ENCODE data around the gene CIT.

The CIT gene

DNA sequence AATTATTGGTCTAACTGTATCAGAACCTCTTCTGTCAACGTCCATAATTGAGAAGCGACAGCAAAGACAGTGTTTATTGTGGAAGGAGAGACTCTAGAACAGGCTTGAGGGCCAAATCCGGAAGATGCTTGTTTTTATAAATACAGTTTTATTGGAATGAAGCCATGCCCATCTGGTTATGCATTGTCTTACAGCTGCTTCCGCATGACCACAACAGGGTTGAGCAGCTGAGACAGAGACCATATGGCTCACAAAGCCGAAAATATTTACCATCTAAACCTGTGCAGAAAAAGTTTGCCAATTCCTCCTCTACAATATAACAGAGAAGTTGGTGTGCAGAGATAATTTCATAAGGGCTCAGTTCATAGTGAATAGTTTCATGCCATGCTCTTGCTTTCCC lies 184.7 kb downstream of the CIT start:
- peak; percentile 81 for DNase-seq

DNA sequence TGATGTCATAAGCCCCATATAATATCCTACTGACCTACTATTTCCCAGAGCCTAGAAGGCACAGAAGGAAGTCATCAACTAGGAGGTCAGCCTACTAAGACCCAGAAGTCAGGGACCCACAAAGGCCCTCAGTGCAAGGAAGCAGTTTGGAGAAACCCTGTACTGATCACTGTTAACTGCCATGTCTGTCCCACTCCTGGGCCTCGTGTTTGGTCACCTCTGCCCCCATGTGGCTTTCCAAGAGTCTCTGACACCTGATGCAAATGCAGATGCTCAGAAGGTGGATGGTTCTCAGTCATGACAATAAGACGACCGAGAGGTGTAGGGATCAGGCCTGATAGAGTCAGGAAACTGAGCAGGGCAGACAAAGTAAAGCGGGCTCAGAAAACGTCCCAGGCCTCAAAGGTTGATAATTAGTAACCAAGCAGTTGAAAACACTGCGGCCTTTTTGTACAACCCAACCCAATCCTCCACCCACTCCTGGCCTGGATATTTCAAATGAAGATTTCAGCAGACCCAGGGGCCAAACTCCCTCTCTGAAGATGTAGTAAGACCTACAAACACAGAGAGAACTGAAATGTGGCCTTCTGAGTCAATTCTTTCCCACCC lies 185.8 kb downstream of the CIT start:
- DNase-seq: no peak

DNA sequence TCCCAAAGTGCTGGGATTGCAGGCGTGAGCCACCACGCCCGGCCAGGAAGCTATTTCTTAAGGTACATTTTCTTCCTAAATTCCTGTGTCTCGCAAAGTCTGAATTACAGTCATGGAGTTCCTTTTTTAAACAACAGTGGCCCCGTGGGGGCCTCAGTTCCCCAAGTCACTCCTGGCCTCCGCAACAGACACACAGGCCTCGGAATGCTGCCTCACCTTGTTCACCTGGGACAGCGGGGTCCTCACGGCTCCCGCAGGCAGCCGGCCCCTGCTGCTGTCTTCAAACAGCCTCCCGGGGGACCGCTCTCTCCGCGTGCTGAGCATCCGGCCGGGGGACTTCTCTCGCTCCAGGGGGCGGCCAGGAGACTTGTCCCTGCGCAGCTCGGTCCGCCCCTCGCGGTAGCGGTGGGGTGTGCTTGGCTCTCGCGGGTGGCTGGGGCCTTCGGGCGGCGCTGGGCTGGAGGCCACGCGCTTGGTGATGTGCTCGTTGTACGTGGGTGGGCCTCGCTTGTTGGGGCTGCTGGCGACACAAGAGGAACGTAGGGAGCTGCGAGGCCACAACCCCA lies 187.1 kb downstream of the CIT start:
- DNase-seq: no peak

DNA sequence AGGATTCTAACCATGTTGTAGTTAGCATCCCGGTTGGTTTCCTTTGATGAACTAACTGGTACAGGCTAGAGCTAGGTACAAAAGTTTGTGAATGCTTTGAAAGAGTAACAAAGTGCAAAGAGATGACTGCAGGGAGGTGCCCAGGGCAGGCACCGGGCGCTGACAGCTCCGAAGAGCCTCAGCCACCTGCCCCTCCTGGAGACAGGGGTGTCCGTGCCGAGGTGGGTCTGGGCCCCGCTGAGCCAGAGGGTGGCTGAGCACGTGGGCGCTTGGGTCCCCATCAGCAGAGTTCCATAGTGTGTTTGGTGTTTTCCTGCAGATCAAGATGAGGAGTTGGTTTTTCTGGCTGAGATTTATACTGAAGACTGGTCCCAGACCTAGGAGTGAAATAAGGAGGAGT lies 189.2 kb downstream of the CIT start:
- no peak for DNase-seq

DNA sequence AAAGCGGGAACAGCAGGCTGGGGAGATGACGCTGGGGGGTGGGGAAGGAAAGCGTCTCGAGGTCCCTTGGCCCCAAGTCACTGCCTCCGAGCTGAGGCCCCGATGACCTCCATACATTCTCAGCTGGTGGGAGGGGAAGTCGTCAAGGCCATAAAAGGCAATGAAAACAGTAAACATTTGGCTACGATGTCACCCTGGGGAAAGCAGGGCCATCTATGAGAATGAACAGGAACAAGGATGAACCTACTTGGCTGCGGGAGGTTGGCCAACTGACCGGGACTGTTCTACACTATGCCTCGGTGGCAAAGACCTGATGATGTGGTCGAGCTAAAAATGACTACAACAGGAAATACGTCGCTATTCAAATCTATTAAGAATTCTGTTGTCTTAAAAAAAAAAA lies 189.7 kb downstream of the CIT start:
- no peak for DNase-seq

DNA sequence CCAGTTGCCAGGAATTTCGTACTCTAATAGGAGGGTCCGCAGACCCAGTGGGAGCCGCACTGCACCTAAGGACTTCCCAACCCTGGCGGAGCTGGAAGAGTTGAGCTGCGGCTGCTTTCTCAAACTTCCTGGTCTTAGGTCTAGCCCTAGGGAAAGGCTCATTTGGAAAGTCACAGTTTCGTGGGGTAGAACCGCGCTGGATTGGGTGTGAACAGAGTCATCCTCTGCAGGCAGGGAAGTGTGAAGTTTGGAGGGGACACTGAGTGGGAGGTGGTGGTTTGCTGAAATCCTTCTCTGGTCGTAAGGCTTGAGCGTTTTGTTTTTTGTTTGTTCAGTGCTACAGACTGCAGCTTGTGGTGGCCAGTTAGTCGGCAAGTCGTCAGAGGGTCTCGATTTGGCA lies 190.3 kb downstream of the CIT start:
- DNase-seq: no peak

DNA sequence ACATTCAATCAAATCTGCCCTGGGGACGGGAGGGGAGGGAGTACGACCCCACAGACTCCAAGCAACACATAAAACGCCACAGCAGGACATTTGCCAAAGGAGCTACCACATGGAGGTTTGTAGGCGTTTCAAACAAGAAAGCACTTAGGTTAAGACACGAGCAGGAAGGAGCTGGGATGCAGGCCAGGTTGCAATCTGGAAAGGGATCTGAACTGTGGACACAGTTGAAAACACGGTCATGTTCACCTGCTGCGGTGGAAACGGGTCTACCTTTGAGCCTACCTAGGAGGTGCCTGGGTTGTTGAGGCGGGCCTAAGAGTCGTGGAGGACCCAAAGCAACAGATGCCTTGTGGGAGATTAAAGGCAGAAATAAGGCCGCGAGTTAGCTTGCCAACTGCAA lies 190.8 kb downstream of the CIT start:
- peak; percentile 81 for DNase-seq

DNA sequence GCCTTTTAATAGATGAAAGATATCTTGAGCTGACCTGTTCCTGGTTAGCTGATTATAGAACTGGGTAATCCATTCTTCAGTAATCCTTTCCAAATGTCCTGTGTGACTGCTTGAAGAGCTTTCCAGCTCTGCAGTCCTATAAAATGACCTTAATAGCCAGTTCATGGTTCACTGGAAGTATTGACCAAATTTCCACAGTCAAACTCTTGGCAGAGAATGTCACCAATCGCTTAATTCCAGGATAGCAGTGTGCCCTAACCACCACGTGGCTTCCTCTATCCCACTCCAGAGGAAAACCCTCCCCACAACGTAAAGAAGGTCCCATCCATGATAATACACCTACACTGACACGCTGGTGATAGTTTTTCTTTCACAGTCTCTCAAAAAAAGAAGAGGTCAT lies 191.7 kb downstream of the CIT start:
- no peak for DNase-seq

DNA sequence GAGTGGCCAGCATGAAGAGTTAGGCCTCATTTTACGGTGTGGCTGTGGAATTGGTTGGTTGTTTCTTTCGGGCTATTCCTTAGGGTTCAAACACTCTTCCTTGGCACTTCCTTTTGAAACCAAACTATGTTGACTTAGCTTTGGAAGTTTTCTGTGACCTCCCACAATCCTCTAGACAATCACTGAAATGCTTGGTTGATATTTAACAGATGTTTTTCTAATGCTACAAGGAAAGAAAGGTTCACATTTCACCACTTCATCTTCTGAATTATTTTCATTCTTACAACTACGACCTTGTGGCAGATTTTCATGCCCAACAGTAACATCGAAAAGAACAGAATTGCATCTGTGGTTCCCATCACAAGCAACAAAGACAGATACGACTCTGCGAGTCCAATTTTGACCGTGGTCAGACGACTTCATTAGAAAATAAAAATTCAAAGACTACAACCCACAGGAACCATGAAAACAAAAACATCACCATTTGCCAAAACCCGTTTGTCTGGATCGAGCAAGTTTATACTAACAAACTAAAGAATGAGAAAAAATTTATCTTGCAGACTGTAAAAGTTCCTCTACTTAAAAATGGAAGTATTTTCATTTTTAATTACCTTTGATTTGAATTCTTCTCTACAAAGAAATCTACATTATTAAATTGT lies 192.3 kb downstream of the CIT start:
- no peak for DNase-seq

DNA sequence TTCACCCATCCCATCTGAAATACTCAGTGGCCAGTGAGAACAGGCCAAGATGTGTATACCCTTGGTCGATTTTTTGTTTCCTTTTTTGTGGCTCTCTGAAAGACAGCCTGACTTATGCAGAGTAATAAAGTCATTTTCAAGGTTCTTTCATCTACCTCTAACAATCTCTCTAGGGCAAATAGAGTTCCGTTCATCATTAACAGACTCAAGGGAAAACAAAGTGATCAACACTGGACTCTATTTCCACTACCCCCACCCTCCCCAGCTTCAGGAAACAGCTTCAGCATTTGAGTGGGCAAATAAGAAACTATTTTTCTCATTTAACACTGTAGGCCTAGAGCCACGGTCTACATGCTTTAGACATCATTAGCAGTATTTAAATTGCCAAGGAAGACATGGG lies 193.3 kb downstream of the CIT start:
- no peak for DNase-seq

DNA sequence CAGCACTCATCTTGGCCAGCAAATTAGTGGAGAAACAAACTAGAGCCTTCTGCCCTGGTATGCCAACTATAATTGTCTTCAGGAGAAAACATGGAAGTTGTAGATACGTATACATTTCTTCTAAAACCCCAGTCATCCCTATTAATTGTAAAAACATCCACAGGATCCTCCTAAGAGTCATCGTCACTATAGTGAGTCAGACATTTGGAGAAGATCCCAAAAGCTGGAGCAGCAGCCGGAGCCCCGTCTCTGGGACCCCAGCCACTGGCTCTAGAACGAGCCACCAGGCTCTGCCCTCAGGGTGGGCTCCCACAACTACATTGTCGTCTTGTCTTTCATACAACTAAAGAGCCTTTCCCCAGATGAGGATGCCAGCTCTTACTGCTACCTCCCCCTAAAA lies 193.7 kb downstream of the CIT start:
- DNase-seq: no peak

DNA sequence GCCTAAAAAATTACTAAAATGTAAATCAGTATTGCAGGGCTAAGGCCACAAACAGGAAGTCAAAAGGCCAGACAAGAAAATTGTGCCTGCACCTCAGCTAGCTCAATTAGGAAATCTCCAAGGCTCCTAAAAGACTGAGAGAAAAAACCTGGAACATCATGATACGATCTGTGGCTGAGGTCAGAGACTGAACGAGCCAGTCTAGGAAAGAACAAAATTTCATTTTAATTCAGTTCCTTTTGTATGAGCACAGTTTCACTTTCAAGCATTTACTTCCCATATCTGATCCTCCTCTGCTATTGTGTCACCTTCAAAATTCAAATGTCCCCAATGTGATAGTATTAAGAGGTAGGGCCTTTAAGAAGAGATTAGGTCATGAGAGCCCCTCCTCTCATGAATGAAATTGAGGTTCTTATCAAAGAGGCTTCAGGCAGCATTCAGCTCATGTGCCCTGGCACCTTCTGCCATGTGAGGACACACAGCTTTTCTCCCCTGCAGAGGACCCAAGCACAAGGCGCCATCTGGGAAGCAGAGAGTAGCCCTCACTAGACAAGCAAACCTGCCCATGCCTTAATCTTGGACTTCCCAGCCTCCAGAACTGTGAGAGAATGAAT lies 194.4 kb downstream of the CIT start:
- no peak for DNase-seq

DNA sequence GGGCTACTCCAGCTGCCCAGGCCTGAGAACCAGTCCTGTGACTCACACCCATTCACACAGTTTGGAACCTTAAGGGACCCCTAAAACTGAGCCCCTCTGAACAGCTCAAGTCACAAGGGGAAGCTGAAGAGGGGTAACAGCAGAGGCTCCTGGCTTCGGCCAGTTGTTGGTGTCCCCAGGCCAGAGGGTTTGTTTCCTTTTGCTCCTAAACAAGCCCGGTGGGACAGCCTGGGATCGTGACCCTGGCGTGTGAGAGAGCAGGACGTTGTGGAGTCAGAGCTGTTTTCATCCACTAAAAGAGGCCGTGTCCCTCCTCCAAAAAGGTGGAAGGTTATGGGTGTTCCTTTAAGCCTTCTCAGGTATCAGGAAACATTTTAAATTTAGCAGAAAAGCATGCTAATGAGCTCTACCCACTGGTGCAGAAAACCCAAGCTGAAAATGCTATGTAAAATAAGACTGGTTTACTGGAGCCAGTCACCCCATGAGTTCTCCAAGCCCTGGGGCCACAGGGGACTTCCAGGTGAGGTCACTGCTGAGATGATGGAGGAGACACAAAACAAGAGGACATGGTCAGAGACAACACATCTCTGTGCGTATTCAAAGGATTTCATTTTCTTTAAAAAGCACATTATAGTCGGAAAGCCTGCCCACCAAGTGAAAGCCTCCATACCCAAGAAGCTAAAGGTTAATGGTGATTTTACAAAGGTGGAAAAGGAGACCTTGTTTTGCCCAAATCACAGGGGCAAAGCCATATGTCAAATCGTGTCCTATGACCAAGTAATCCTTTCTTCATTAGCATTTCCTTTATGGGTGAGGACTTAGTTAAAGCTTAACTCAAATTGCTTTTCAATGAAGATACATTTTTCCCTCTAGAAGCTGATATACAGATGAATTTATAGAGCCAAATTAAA lies 195.1 kb downstream of the CIT start:
- DNase-seq: no peak

DNA sequence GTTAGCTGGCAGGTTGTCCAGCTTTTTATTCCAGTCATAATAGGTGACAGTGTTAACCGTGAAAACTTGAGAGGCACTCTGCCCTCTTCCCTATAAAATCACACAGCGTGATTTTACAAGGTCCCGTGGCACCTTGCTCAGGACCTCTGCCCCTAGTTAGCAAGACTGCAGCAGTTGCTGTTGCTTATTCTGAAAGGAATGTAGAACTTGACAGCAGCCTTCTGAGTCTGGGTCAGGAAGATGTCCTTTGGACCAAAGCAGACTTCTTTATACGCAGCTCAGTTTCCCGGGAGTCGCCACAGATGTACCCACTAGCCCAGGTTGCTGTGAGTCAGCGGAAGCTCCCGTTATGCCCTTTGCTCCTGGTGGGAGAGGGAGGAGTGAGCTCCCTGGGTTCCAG lies 196.0 kb downstream of the CIT start:
- no peak for DNase-seq

DNA sequence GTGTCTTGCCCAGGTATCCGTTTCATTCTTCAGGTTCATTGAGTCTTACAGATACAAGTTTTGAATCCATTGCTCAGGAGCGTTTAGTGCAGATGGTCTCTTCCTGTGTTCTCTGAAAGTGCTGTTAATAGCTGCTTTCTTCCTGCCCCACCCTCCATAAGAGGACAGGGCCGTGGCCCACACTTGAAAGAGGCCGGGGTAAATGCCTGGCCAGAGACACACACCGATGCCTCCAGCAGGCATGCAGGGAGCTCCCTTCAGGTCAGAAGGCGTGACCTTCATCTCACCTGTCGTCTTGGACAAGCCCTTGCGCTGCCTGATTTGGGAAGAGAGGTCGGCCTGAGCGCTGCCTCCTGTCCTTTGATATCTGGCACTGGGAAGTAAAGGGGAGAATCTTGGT lies 197.6 kb downstream of the CIT start:
- peak; percentile 88 for DNase-seq

DNA sequence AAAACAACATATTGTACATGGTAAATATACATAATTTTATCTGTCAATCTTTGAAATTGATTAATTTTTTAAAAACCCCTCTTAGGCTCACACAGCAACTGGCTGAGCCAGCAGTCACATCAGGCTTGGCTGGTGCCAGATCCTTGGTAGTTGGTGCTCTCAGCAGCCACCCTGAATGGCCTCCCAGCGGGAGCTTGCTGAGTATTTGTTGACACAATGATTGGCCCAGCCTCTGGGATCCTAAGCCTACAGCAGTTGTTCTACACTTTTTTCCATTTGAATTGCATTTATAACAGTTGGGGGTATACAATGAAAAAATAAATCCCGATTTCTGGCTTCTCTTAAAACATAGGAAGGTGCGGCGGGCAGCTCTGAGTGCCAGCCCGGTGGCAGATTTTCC lies 198.0 kb downstream of the CIT start:
- DNase-seq: peak; percentile 98

DNA sequence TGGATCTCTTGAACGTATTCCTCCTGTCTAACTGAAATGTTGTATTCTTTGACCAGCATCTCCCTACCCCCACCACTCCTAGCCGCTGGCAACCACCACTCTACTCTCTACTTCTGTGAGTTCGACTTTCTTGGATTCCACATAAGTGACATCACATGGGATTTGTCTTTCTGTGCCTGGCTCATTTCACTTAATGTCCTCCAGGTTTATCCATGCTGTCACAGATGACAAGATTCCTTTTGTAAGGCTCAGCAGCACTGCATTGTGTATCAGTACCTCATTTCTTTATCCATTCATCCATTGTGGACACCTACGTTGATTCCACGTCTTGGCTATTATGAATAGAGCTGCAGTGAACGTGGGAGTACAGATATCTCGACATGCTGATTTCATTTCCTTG lies 198.7 kb downstream of the CIT start:
- DNase-seq: peak; percentile 77

DNA sequence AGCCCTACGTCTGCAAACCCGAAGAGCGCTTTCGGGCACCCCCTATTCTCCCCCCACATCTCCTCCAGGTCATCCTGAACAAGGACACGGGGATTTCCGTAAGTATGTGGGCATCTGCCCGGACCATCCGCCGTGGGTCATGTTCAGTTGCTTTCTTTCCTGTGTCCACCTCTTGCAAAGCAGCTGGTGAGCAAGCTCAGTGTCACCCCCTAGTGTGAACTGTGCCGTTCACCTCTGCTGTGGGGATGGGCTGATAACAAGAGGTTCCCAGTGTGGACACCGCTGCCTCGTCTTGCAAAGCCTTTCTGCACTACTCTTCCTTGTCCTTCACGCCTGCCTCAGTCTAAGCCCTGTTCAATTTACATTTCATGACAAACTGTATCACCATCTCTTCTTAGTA lies 200.5 kb downstream of the CIT start:
- no peak for DNase-seq

DNA sequence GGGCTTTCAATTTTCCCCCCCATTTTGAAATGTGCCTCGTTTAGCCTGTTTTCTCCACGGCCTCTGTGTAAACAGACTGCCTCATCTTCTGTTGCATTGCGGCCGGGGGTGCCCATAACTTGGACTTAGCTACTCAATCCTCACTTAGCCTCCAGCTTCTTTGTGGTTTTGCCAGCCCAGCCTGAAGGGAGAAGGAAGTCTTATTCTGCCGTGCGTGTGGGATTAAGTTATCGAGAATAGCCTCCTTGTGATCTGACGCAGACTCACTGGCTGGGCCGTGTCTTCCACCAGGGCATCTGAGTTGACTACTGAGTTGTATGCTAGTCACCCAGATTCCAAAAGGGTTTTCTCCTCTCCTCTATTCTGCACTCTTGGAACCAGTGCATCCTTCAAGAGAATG lies 201.1 kb downstream of the CIT start:
- no peak for DNase-seq

DNA sequence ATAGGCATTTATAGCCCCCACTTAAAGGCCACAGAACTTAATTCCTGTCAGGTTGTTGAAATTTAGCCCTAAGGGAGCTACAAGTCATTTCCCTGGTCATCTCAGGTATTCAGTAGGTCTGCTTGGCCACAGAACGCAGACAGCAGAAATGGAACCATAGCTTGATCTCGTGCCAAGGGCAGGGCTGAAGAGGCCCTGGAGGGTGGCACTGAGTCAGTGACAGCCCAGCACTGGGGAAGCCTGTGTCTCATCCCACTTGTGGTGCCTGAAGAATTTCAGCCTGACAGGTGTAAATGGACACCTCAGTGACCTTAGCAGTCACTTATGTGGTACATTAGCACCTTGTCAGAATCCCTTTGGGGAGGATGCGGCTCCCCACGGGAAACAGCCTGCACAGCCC lies 202.6 kb downstream of the CIT start:
- no peak for DNase-seq

DNA sequence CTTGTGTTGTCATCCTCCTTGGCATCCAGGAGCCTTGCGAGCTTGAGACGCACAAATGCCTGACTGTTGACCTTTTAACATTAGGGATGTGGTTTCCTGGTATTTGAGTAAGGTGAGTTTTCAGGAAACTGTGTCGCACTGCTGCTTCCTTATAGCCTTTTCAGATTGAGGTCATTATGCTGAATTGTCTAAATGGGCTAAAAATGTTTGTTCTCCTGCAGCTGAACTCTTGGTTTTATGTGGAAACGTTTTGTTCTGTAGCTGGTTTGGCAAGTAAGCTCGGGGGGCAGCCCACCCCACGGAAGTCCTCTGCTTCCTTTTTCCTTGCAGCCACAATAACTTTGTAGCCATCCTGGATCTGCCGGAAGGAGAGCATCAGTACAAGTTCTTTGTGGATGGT lies 203.5 kb downstream of the CIT start:
- no peak for DNase-seq

DNA sequence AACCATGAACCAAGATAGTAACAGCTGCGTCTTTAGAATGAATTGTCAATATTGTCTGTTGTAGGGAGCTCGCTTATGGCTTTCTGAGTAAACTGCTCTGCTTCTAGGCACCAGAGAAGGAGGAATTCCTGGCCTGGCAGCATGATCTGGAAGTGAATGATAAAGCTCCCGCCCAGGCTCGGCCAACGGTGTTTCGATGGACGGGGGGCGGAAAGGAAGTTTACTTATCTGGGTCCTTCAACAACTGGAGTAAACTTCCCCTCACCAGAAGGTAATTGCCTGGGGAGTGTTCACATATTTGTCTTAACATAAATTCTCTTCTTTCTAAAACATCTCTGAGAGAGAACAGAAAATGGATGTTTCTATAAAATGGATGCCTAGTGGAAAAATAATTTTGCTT lies 204.9 kb downstream of the CIT start:
- DNase-seq: no peak

DNA sequence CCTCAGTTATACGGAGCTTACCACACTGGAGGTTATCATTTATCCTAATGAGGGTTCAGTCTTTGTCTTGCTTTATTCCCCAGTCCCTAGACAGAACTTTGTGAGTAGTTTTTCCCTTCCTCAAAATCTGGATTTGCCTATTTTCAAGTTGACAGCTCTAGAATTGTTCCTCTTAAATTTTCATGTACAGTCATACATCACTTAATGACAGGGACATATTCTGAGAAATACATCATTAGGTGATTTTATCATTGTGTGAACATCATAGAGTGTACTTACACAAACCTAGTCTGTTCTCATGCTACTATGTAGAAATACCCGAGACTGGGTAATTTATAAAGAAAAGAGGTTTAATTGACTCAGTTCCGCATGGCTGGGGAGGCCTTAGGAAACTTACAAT lies 206.1 kb downstream of the CIT start:
- DNase-seq: peak; percentile 63

Measured in NCI-H69 (cell line).